ENCODE results near the gene LGI1. TPM values are rescaled to one million over a fixed set of nuclear protein-coding genes. Genes with fewer than 3 reads are reported as not detected.

LGI1 gene
- total RNA-seq, 1 experiment from 2014 or later = 1.2 TPM

- peaks cover 3% of the 10 kb centered on the region; the same call in 1 of the 2 replicates for H3K4me1 ChIP-seq (ENCODE audit: insufficient read depth, low read length)
- H2BK5ac ChIP-seq (ENCODE audit: insufficient read length, low read length) = no peak overlapping the region
- no peaks in the 10 kb centered on the region for H3K9me3 ChIP-seq (ENCODE audit: control insufficient read depth, low read depth, low read length)
- no peak overlapping the region for H3T11ph ChIP-seq (ENCODE audit: low read length)
- H3K14ac ChIP-seq (ENCODE audit: insufficient read depth, low read length) = no peak overlapping the region
- no peak for DNase-seq
- H3K27me3 ChIP-seq (ENCODE audit: insufficient read depth, low read length) = no peaks in the 10 kb centered on the region
- H2BK12ac ChIP-seq (ENCODE audit: insufficient read length, low read depth, low read length) = no peak overlapping the region
- H3K4me2 ChIP-seq (ENCODE audit: insufficient read depth, insufficient read length, low read length) = no peak overlapping the region
- no peak overlapping the region for H3K9ac ChIP-seq (ENCODE audit: extremely low read depth, insufficient read length, low read length)
- no CpG with 5 or more reads among the region's 2 CpGs for WGBS (ENCODE audit: extremely low coverage, insufficient read length, low lambda C conversion rate)
- H3K23me2 ChIP-seq (ENCODE audit: insufficient read length, low read depth, low read length, poor library complexity, severe bottlenecking) = no peaks in the 10 kb centered on the region
- no peak overlapping the region for H2AK5ac ChIP-seq (ENCODE audit: insufficient read length, low read length)
- H3K79me1 ChIP-seq (ENCODE audit: insufficient read depth, low read depth, low read length, poor library complexity, severe bottlenecking) = no peaks in the 10 kb centered on the region
- Mint-ChIP-seq H3K27ac (no peak overlapping the region), H3K9me3 (no peaks in the 10 kb centered on the region), H3K27me3 (ENCODE audit: low read depth) (peaks cover 19% of the 10 kb centered on the region), H3K36me3 (ENCODE audit: insufficient read depth in 1 of 3, low read depth in 3 of 3) (no peaks in the 10 kb centered on the region), H3K4me1 (peaks cover 17 to 18% of the 10 kb centered on the region in 2 experiments), H3K4me3 (no peak overlapping the region)
- H2BK15ac ChIP-seq (ENCODE audit: low read depth, low read length) = no peak overlapping the region
- H4K5ac ChIP-seq (ENCODE audit: insufficient read length, low read depth, low read length) = no peak overlapping the region
- H2BK20ac ChIP-seq (ENCODE audit: low read depth, low read length, poor library complexity, severe bottlenecking) = no peak overlapping the region
- H2AFZ ChIP-seq (ENCODE audit: low read length) = no peak overlapping the region
- H3K23ac ChIP-seq (ENCODE audit: insufficient read length, low read depth, low read length) = no peak overlapping the region
- H4K20me1 ChIP-seq (ENCODE audit: control insufficient read depth, insufficient read depth, insufficient read length) = no peaks in the 10 kb centered on the region
- no peak overlapping the region for H3K18ac ChIP-seq (ENCODE audit: insufficient read length, low read depth, low read length)
- no peak overlapping the region for H3K56ac ChIP-seq (ENCODE audit: insufficient read length, low read depth, low read length)
- H3K4ac ChIP-seq (ENCODE audit: low read depth, low read length) = no peak overlapping the region
- no peaks in the 10 kb centered on the region for H3K79me2 ChIP-seq (ENCODE audit: insufficient read depth, low read length)
- H2BK120ac ChIP-seq (ENCODE audit: low read depth, low read length, poor library complexity, severe bottlenecking) = no peak overlapping the region
- H3K27ac ChIP-seq (ENCODE audit: insufficient read length, low read depth, low read length) = no peak overlapping the region
- no peak overlapping the region for H4K8ac ChIP-seq (replicated peaks; ENCODE audit: insufficient read length, low read depth, low read length)
- no peak overlapping the region for H4K91ac ChIP-seq (ENCODE audit: insufficient read length, low read depth, low read length)
- no peak for TF ChIP-seq CTCF (conservative IDR thresholded peaks at IDR 0.05)
These were observed 34.6 kb upstream of the LGI1 start for GRCh38 chr10:93723153-93723552.
